Epithelial cell of esophagus (primary cell): ENCODE data around the gene TLR4.
A peak's percentile ranks its signal among the peaks of the same experiment; 100 is the strongest.

Experiments
- DNase-seq: peaks from one replicate; pipeline ENCODE4 v3.0.0; 2010; ENCODE audit warnings: low read depth
- H3K4me3 ChIP-seq: 2 replicates; pipeline ENCODE4 v1.5.1; 2011; ENCODE audit warnings: mild to moderate bottlenecking, low read length, control low read depth
- TF ChIP-seq, protein P1 (sequence below): IDR thresholded peaks from 2 replicates; pipeline ENCODE4 v1.5.1; 2011; ENCODE audit warnings: low read depth, mild to moderate bottlenecking, low read length, control low read depth, inconsistent platforms; ENCODE audit not compliant: insufficient read depth; ENCODE audit errors: missing control alignments

TLR4 gene

GRCh38 chr9:117707561-117707960 is 3.4 kb downstream of the TLR4 start:
- no peak for DNase-seq
- TF ChIP-seq, protein P1, sequence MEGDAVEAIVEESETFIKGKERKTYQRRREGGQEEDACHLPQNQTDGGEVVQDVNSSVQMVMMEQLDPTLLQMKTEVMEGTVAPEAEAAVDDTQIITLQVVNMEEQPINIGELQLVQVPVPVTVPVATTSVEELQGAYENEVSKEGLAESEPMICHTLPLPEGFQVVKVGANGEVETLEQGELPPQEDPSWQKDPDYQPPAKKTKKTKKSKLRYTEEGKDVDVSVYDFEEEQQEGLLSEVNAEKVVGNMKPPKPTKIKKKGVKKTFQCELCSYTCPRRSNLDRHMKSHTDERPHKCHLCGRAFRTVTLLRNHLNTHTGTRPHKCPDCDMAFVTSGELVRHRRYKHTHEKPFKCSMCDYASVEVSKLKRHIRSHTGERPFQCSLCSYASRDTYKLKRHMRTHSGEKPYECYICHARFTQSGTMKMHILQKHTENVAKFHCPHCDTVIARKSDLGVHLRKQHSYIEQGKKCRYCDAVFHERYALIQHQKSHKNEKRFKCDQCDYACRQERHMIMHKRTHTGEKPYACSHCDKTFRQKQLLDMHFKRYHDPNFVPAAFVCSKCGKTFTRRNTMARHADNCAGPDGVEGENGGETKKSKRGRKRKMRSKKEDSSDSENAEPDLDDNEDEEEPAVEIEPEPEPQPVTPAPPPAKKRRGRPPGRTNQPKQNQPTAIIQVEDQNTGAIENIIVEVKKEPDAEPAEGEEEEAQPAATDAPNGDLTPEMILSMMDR = no peak
- no peak overlapping the region for H3K4me3 ChIP-seq

GRCh38 chr9:117709936-117710335 is 5.7 kb downstream of the TLR4 start:
- DNase-seq = no peak
- no peak overlapping the region for H3K4me3 ChIP-seq
- TF ChIP-seq, protein P1 = no peak

- no peak for DNase-seq
- H3K4me3 ChIP-seq = no peak overlapping the region
- TF ChIP-seq, protein P1 = no peak
Observed at GRCh38 chr9:117714282-117714681, 10.1 kb downstream of the TLR4 start.

GRCh38 chr9:117715411-117715989 is 11.3 kb downstream of the TLR4 start:
- no peak for DNase-seq
- no peak overlapping the region for H3K4me3 ChIP-seq
- TF ChIP-seq, protein P1 = no peak

GRCh38 chr9:117718085-117718484 is 13.9 kb downstream of the TLR4 start:
- TF ChIP-seq, protein P1 = no peak
- H3K4me3 ChIP-seq = no peak overlapping the region
- peak; percentile 30 for DNase-seq

DNA sequence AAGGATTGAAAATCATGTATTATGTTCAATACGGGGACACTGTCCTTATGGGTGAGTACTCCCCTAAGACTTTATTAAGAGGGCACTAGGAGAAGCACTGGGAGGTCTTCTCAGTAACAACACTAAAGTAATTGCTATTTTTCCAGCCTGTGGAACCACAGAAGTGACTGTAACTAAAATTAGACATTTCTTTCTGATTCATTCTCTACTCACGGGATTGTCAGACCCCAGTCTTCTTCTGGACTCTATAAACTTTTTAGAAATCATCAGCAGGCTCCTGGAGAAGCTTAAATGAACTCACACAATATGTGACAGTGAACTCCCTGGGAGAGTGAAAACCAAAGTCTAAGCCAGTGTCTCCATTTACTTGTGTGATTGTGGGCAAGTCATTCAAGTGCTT is 14.5 kb downstream of the TLR4 start:
- no peak overlapping the region for H3K4me3 ChIP-seq

More for the DNA sequence above, 14.5 kb downstream of the TLR4 start:
- TF ChIP-seq, protein P1 = no peak
- DNase-seq = no peak
